ENCODE measurements around the gene SFMBT2.

The SFMBT2 gene

GRCh38 chr10:7111561-7111960, 299.3 kb downstream of the SFMBT2 start:
- no peak for TF ChIP-seq JUND (IDR thresholded peaks at IDR 0.05; ENCODE audit: low read depth)
- no peak for DNase-seq (ENCODE audit: low read depth in 1 of 2, low spot score in 1 of 2)
- in situ Hi-C loops (cut with HindIII; ENCODE audit: low pct_unique_long_range_greater_than_20kb, low sequenced_read_pairs) = no loop called here

- in situ Hi-C loops (cut with HindIII; ENCODE audit: low pct_unique_long_range_greater_than_20kb, low sequenced_read_pairs) = no loop called here
- no peak for DNase-seq (ENCODE audit: low read depth in 1 of 2, low spot score in 1 of 2)
- TF ChIP-seq JUND (IDR thresholded peaks at IDR 0.05; ENCODE audit: low read depth) = no peak
Measured at GRCh38 chr10:7111089-7111488, 299.7 kb downstream of the SFMBT2 start.
